GM23248 (cell line): ENCODE measurements around the gene RTN4RL1.

Experiments
- EZH2 ChIP-seq: fragments of 200-600 bp; sonication (generic); IDR thresholded peaks from 2 replicates; pipeline ENCODE4 v1.6.1; 2018; ENCODE audit warnings: antibody characterized with exemption, mild to moderate bottlenecking; ENCODE audit not compliant: insufficient read depth, poor library complexity, severe bottlenecking
- EZH2phosphoT487 ChIP-seq: fragments of 200-600 bp; sonication (generic); IDR thresholded peaks from 2 replicates; pipeline ENCODE4 v1.6.1; 2018; ENCODE audit warnings: antibody characterized with exemption, moderate library complexity, mild to moderate bottlenecking, low read depth; ENCODE audit not compliant: insufficient read depth

GRCh38 chr17:2037155-2037554 lies 12.0 kb upstream of the RTN4RL1 start:
- TF ChIP-seq EZH2 (no peak), EZH2phosphoT487 (no peak)
